T47D (cell line): ENCODE results near the gene HSD17B1.
A peak's percentile ranks its signal among the peaks of the same experiment; 100 is the strongest.
"Not testable (repeated sequence)": the region's sequence is repeated elsewhere in the genome, so short reads cannot be mapped to it uniquely, and the experiment has no call there.

Experiments used
- DNase-seq, 2 experiments: peaks; one replicate each; pipeline versions ENCODE4 v3.0.0 to v3.0.0-alpha.2; 2011 to 2012; ENCODE audit warnings: low read depth in 1 of 2, low spot score in 1 of 2
- JUND ChIP-seq: IDR thresholded peaks from 2 replicates; pipeline ENCODE4 v1.6.1; 2012; ENCODE audit warnings: low read depth
- in situ Hi-C: cut with HindIII; loops from 2 replicates; pipeline ENCODE4 v1.10.0; 2016; ENCODE audit warnings: low sequenced_read_pairs, low pct_unique_long_range_greater_than_20kb

Gene HSD17B1

DNA sequence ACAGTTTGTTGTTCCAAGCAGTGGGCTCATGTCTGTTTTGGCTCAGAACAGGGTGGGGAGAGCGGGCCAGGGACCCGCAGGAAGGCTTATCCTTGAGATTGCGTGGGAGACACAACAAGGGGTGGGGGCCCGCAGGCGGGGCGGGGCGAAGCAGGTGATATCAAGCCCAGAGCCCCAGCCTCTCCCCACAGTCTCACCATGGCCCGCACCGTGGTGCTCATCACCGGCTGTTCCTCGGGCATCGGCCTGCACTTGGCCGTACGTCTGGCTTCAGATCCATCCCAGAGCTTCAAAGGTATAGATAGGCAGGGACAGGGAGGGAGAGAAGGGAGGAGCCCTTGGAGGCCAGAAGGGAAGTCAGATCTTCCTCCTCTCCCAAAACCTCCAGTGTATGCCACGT lies at the start of gene HSD17B1:
Gene HSD17B1 (plus strand): TSS at position 188 of the 400 bp plus-strand sequence. CDS start 11 bp downstream, at position 199.
- DNase-seq, result not testable (repeated sequence)

DNA sequence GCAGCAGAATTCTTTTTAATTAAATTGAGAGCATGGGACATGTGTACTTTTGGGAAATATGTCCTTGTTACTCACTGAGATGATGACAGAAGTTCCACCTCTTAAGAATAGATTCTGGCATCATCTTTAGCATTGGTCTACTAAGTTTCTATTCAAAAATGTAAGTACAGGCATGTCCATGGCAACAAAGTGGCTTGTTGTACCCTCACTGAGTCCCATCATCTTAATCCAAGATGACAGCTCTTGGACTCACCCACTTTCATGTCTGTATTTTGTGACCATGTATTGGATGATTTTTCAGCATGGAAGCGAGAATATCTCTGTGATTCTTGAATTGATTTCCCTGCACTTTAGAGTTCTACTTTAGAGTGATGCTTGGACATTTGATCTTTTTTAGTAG lies 49.8 kb upstream of the HSD17B1 start:
- no peak for TF ChIP-seq JUND
- in situ Hi-C loops, result no loop called here

More for the DNA sequence above, at the start of gene HSD17B1:
- in situ Hi-C loops, result not testable (repeated sequence)

DNA sequence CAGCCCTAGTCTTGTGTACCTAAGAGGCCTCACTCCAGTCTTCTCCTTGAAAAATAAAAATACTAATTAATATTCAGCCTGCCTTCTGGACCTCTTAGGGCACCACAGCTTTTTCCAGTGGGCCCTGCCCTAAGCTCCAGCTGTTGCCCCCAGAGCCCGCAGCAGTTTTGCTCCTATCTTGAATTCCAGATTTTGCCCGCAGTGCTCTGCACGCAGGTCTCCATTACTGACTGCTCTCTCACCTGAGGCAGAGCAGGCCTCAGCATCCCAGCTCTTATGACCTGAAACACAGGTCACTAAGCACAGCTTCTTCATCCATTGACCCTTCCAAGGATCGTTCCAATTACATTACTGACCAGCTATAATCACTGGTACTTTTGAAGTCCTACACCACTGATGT lies 45.1 kb upstream of the HSD17B1 start:
- DNase-seq, result no peak
- in situ Hi-C loops, result no loop called here
- TF ChIP-seq JUND, result no peak

More for the DNA sequence above, 49.8 kb upstream of the HSD17B1 start:
- no peak for DNase-seq

DNA sequence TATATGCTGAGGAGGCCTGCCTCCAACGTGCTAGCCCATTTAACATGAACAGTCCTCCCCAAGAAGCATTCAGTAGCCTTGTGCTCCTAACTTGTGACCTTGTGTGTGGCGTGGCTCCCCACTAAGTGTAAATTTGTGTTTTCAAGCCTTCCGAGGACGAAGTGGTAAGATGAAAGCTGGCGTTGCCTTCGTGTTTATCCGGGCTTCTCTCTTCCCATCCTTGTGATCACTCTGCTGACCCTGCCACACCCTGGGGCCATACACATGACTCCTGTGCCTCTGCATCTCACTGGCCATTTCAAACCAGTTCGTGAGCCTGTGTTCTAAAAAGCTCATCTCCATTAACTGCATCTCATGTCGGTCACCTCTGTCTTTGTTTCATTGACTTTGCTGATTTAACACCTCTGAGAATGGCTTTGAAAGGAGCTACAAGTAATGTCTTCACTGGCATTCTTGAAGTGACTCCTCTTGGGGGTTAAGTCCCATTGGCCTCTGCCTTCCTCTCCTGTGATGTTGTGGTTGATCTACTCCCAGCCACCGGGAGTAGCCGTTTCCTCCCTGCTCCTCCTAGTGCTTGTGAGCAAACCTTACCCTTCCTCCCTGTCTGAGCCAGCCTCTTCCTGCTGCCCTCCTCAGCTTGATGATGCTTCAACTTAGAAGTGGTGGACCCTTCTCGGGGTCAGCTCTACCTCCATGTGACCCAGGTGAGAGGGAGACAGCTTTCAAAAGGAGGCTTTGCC lies 44.1 kb upstream of the HSD17B1 start:
- no peak for TF ChIP-seq JUND
- in situ Hi-C loops, result no loop called here
- no peak for DNase-seq

DNA sequence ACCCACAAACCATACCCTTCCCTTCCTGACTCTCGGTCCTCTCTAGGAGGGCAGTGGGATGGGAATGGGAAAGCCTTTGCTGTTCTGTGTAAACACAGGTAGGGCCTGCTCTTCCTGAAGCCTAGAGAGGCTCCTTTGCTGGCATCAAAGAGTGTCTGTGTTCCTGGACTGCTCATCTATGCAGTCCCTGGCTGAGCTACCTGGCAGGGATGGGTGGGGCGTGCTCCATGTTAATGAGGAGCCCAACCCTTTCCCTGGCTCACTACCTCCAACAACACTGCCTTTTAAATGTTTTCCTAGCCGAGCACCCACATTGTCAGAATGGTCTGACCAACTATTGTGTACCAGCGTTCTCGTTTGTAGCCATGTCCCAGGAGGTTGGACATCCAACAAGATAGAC lies 43.3 kb upstream of the HSD17B1 start:
- TF ChIP-seq JUND, result no peak
- no peak for DNase-seq
- in situ Hi-C loops, result no loop called here

DNA sequence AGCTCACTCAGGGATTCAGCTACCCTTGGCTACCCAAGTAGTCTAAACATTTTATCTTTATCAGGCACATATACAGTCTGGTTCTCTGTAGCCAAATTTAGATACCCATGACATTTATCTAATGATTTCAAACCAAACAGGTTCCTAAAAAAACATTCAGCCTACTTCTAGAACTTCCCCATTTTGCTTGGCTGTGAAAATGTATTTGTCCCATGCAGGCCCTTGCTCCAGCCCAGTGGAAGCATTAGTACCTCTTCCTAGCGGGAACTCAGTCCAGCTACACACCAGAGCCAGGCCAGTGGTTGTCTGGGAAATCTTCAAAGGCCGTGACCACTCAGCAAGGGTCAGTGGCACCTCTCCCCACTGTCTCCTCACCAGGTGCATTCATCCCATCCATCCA lies 42.9 kb upstream of the HSD17B1 start:
- in situ Hi-C loops, result no loop called here
- no peak for TF ChIP-seq JUND
- DNase-seq, result no peak

- no peak for DNase-seq
- in situ Hi-C loops, result no loop called here
- no peak for TF ChIP-seq JUND
These were observed 40.5 kb upstream of the HSD17B1 start for GRCh38 chr17:42512246-42512645.

- no peak for TF ChIP-seq JUND
- DNase-seq, result no peak
- in situ Hi-C loops, result no loop called here
These were observed 39.9 kb upstream of the HSD17B1 start for GRCh38 chr17:42512733-42513251.

DNA sequence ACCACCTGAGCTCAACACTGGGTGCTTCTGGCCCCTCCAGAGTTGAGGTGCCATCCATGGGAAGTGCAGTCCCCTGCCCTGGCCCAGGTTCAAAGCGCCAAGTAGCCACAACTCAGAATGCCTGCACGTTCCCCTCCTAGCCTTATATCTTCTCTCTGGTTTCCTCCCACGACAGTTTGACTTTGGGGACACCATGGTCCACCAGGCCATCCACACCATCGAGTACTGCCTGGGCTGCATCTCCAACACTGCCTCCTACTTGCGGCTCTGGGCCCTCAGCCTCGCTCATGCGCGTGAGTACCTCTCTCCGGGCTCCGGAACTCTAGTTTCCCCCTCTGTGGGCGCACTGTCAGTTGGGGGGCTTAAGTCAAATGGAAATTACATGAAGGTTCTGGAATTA lies 39.0 kb upstream of the HSD17B1 start:
- no peak for DNase-seq
- in situ Hi-C loops, result no loop called here
- TF ChIP-seq JUND, result no peak

GRCh38 chr17:42514279-42514678 lies 38.4 kb upstream of the HSD17B1 start:
- in situ Hi-C loops, result no loop called here
- no peak for DNase-seq
- TF ChIP-seq JUND, result no peak

DNA sequence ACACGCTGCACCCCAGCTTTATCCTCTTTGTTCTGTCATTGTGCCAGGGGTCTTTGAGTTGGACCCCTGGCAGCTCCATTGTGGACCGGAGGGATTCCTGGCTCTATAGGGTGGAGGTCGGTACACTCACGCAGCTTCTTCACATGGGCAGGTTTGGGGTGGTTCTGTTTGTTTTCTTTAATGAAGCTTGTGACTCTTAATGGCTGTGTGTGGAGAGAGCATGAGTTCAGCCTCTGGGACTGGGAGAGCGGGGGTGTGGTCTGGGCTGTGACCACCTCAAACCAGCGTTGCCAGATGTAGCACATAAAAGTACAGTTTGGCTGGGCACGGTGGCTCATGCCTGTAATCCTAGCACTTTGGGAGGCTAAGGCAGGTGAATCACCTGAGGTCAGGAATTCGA lies 37.9 kb upstream of the HSD17B1 start:
- no peak for DNase-seq
- in situ Hi-C loops, result no loop called here

DNA sequence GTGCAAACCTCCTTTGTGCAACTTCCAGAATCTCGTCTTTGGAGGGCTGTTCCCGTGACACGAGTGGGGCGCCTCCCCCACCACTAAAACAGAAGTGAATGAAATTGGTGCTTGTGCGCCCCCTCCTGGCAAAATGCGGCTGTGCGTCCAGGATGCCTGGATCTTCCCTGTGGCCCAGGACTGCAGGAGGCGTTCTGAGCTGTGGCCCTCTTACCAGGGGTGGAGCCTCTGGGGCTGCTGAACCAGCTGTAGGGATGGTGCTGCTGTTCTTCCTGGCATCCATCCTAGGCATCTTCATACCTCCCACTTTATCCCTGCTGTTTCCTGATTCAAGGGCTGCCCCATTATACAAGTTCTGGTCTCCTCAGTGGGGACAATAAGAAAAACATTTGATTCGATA lies 35.2 kb upstream of the HSD17B1 start:
- in situ Hi-C loops, result no loop called here
- TF ChIP-seq JUND, result no peak
- peak; percentile 86 to 89 for DNase-seq

More for the DNA sequence above, 37.9 kb upstream of the HSD17B1 start:
- TF ChIP-seq JUND, result no peak

GRCh38 chr17:42518046-42518754 lies 34.5 kb upstream of the HSD17B1 start:
- DNase-seq, result peak in 1 of 2 experiments; percentile 52
- in situ Hi-C loops, result no loop called here
- no peak for TF ChIP-seq JUND
